GM12892 (cell line): Measurements from ENCODE around the gene CNTNAP1.

ENCODE experiments used
- DNase-seq: peaks from one replicate; pipeline ENCODE4 v3.0.0; 2011; ENCODE audit not compliant: insufficient read length
- FAIRE-seq: peaks from 2 replicates; lab custom pipeline; 2011; peaks lifted over from hg19 to GRCh38; lab: Jason Lieb, UNC
- POLR2A ChIP-seq: IDR thresholded peaks from 2 replicates; pipeline ENCODE4 v1.6.1; 2011; ENCODE audit warnings: low read depth, low read length, control low read depth
- POLR2AphosphoS5 ChIP-seq: IDR thresholded peaks from 2 replicates; pipeline ENCODE4 v1.6.1; 2011; ENCODE audit warnings: low read depth, low read length, control low read depth
- TAF1 ChIP-seq: IDR thresholded peaks from 2 replicates; pipeline ENCODE4 v1.6.1; 2011; ENCODE audit warnings: low read depth, mild to moderate bottlenecking, control low read depth, low read length, borderline replicate concordance

Gene CNTNAP1

DNA sequence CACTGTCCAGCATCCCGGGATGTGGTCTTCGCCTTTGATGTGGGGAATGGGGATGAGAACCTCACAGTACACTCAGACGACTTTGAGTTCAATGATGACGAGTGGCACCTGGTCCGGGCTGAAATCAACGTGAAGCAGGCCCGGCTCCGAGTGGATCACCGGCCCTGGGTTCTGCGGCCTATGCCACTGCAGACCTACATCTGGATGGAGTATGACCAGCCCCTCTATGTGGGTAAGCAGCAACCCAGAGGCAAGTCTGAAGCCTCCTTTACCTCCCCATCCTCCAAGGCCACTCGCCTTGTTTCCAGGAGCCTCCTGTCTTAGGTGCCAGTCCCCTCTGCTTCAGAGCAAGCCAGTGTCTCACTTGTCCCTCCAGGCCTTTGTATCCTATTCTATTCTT is 10.2 kb downstream of the CNTNAP1 start:
- DNase-seq, result peak; percentile 16
- FAIRE-seq, result no peak
- TF ChIP-seq TAF1 (no peak), POLR2A (no peak), POLR2AphosphoS5 (no peak)

DNA sequence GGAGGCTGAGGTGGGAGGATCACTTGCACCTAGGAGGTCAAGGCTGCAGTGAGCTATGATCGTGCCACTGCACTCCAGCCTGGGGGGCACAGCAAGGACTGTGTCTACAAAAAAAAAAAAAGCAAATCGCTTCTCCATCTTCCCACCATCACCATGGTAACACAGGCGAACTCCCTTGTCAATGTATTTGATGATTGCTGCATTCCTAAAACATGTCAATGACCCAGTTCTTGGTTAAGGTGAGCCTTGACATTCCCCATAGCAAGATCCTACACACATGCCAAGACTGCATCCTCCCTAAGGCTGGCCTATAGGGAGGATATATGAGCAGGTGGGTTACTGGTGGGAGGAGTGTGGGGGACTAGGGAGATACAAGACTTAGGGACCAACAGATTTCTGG is 12.2 kb downstream of the CNTNAP1 start:
- no peak for DNase-seq
- TF ChIP-seq POLR2AphosphoS5, result no peak
- TF ChIP-seq TAF1, result no peak
- no peak for TF ChIP-seq POLR2A
- FAIRE-seq, result no peak

DNA sequence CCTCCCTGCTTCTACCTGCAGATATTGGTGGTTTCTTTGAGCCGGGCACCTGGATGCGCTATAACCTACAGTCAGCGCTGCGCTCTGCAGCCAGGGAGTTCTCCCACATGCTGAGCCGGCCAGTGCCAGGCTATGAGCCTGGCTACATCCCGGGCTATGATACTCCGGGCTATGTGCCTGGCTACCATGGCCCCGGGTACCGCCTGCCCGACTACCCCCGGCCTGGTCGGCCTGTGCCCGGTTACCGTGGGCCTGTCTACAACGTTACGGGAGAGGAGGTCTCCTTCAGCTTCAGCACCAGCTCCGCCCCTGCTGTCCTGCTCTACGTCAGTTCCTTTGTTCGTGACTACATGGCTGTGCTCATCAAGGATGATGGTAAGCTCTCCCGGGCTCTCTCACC is 13.2 kb downstream of the CNTNAP1 start:
- no peak for TF ChIP-seq POLR2A
- no peak for TF ChIP-seq POLR2AphosphoS5
- no peak for TF ChIP-seq TAF1
- no peak for FAIRE-seq
- DNase-seq, result no peak

DNA sequence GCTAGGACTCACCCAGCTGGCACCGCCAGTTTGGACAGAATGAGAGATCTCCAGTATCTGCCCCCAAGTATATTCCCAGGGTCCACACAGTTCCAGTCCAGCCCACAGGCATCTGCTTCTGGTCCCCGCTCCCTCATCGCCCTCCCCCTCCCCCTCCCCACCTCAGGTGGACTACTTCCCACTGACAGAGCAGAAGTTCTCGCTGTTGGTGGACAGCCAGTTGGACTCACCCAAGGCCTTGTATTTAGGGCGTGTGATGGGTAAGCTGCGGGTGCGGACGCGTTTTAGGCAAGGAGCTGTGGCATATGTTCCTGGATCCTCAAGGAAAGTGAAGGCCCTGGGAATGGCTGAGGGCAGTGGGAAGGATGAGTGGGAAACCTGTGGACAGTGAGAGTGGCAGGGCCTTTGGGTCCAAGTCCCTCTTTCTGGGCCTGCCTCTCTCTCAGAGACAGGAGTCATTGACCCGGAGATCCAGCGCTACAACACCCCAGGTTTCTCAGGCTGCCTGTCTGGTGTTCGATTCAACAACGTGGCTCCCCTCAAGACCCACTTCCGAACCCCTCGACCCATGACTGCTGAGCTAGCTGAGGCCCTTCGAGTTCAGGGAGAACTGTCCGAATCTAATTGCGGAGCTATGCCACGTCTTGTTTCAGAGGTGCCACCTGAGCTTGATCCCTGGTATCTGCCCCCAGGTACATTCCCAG is 14.9 kb downstream of the CNTNAP1 start:
- no peak for DNase-seq
- TF ChIP-seq POLR2A (no peak), POLR2AphosphoS5 (no peak), TAF1 (no peak)
- no peak for FAIRE-seq

DNA sequence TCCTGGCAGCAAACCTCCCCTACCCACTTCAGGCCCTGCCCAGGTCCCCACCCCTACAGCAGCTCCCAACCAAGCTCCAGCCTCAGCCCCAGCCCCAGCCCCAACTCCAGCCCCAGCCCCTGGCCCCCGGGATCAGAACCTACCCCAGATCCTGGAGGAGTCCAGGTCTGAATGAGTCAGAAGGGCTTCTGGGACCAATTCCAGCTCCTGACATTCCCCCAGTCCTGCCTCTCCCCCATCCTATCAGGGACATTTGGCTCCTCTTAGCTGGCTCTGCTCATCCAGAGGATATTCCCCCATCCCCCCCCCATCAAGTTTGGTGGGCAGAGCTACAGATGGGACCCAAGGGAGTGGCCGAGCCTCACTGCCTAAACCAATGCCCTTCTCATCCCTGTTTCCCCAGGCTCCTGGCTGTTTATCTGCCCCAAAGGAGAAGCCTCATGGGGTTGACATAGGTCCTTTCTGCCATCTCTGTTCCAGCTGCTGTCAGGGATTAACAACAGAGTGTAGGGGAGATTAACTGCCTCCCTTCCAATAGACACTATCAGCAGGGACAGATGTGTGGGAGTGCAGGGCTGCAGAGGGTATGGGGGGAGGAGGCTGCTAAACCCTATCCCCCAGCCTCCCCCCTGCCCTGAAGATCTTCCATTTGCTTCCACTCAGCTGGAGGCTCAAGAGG is 16.5 kb downstream of the CNTNAP1 start:
- TF ChIP-seq POLR2AphosphoS5, result no peak
- TF ChIP-seq TAF1, result no peak
- TF ChIP-seq POLR2A, result no peak
- DNase-seq (no peak), FAIRE-seq (no peak)

DNA sequence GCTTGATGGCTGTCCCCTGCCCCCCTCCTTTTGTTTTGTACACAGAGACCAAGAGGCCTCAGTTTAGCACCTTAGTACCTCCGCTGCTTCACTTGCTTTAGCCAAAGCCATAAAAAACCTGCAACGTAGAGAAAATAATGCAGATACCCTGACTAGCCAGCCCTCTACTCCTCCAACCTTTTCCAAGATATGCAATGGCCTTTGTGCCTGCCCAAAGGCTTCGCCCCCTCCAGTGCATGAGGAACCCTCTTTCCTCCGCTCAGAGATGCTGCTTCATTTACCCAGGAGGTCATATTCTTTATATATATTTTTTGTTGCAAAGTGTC is 17.0 kb downstream of the CNTNAP1 start:
- DNase-seq (no peak), FAIRE-seq (no peak)
- no peak for TF ChIP-seq POLR2A
- TF ChIP-seq POLR2AphosphoS5, result no peak
- no peak for TF ChIP-seq TAF1

DNA sequence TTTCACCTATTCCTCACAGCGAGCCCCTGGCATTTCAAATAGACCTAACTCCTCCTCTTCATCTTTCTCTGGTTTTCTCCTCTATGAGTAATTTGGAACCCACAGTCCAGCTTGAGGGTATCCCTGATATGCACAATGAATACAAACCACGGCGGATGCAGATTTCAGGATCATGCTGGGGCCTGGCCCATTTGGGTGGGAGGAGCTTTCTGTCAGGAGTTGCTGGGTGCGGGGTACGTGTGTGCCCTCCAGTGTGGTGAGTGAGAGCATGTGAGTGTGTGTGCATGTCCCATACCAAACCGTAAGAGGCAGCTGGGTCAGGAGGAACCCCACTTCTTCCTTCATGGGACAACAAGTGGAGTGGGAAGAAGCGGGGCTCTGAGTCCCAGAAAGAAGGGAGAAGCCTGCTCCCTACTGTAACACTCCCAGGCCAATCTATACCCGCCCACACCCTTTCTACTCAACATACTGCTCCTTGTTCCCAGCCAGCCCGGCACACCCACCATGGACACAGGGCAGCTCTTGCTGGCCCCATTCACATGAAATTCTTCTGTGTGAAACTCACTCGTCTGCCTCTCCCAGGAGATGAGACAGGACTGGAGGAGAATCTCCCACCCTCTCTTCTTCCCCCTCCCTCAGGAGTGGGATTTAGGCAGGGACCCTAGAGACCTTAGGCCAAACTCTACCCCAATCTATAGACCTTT is 18.4 kb downstream of the CNTNAP1 start:
- DNase-seq, result no peak
- TF ChIP-seq POLR2A (0 out of 2 replicates have a peak, but pooled peaks have one; percentile 8), POLR2AphosphoS5 (no peak)
- no peak for FAIRE-seq

DNA sequence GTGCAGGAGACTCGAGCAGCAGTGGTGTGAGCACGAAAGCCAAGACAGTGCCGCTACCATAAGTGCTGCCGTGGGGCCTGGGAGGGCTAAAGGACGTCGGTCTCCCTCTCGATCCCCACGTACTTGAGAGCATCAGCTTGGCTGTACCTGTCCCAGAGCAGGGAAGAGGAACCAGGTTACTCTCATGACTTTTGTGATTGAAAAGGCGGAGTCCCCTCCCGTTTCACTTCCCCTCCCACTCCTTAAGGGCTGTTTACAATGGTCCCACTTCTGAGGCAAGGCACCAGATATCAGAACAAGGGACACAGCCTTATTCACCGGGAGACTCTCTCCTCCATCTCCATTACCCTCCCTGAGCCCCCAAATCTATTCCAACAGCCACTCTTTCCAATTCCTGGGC is 20.1 kb downstream of the CNTNAP1 start:
- FAIRE-seq, result peak; percentile 84
- no peak for DNase-seq
- TF ChIP-seq POLR2AphosphoS5 (no peak), TAF1 (no peak), POLR2A (no peak)

DNA sequence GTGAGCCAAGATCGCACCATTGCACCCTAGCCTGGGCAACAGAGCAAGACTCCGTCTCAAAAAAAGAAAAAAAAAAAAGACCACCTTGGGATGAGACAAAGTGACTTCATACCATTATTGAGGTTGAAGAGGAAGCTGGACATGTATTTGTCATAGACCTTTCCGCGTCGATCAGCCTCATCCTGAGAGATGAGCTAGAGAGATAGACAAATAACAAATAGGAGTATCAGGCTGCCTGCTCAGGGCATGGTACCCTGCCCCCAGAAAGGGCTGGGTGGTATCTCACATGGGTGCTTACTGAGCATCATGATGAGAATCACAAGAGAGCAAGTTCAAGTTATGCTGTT is 22.1 kb downstream of the CNTNAP1 start:
- DNase-seq (no peak), FAIRE-seq (no peak)
- no peak for TF ChIP-seq POLR2A

DNA sequence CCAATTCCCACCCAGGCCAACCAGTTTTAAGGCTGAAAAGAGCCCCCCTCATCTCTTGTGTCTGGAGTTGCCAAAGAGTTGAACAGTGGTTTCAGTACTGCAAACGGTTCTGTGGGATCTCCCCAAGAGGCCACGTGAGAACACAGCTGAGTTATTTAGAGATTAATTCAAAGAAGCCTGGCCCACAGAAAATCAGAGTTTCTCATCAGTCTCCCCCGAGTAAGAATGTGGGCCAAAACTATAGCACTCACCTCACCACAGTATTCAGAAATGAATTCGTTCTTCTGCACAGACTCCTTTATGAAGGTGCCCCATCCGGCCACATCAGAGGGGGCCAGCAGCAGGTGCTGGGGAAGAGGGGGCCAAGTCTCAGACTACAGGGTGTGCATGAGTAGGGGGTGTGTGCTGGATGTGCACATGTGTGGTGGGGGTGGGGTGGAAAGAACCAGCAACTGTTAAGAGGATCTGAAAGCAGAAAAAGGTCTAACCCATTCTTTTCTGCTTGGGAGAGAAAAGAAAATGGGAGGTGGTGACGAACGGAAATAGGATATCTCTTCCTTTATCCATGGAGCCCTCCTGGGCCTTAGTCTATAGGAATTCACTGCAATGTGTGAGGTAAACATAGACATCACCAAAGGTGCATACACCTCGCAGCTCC is 22.6 kb downstream of the CNTNAP1 start:
- peak; percentile 97 for FAIRE-seq
- no peak for TF ChIP-seq POLR2A
- peak; percentile 44; the same call in 1 of the 2 replicates for TF ChIP-seq POLR2AphosphoS5

DNA sequence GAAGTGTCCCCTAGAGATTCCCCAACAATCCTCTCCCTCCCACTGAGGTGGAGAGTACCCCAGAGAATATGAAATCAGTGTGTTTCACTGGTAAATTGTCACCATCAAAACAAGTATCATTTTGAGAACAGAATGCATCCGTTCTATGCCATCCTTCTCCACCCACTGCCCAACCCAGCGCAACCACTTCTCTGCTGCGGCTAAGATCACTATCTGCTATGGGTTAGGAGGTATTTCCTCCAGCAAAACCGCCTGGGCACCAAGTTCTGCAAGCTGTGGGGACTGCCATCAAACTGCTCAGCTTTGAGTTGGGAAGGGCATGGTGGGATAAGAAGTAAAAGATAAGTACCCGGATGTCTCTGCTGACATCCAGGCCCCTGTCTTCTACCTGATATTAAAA is 24.4 kb downstream of the CNTNAP1 start:
- DNase-seq, result no peak
- FAIRE-seq, result peak; percentile 33
- TF ChIP-seq POLR2AphosphoS5 (no peak), TAF1 (no peak)

More for the DNA sequence above, 22.6 kb downstream of the CNTNAP1 start:
- DNase-seq, result no peak

DNA sequence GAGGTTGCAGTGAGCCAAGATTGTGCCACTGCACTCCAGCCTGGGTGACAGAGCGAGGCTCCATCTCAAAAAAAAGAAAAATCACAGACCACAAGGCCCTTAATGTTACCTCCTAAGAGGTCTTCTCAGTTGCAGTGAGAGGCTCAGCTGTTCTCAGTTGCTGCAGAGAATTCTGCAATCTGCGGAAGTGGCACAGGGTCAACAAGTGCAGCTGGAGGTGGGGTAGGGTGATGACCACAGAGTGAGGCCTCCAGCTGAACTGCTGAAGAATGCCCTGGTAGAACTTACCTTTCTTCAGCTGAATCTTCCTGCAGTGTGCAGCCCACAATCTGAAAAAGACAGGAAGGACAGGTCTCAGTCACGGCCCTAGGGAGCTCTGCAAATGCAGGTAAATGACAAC is 26.3 kb downstream of the CNTNAP1 start:
- DNase-seq, result no peak
- TF ChIP-seq POLR2AphosphoS5, result no peak
- no peak for TF ChIP-seq TAF1
- TF ChIP-seq POLR2A, result no peak
- no peak for FAIRE-seq
